Activated CD4-positive, CD25-positive, alpha-beta regulatory T cell treated with anti-CD3 and anti-CD28 coated beads, Interleukin-2, amount 50 U/mL, for 24 hours (primary cell): ENCODE measurements around the gene CBX3.
A peak's percentile ranks its signal among the peaks of the same experiment; 100 is the strongest.
"Not testable (repeated sequence)": the region's sequence is repeated elsewhere in the genome, so short reads cannot be mapped to it uniquely, and the experiment has no call there.

ENCODE experiments used
- ATAC-seq, 2 donors: fragments of 150-1000 bp; cut with Tn5 transposase; one replicate each; pipeline ENCODE4 v1.10.0; 2021; ENCODE audit warnings: mild to moderate bottlenecking in 1 of 2, moderate library complexity in 1 of 2

CBX3 gene

DNA sequence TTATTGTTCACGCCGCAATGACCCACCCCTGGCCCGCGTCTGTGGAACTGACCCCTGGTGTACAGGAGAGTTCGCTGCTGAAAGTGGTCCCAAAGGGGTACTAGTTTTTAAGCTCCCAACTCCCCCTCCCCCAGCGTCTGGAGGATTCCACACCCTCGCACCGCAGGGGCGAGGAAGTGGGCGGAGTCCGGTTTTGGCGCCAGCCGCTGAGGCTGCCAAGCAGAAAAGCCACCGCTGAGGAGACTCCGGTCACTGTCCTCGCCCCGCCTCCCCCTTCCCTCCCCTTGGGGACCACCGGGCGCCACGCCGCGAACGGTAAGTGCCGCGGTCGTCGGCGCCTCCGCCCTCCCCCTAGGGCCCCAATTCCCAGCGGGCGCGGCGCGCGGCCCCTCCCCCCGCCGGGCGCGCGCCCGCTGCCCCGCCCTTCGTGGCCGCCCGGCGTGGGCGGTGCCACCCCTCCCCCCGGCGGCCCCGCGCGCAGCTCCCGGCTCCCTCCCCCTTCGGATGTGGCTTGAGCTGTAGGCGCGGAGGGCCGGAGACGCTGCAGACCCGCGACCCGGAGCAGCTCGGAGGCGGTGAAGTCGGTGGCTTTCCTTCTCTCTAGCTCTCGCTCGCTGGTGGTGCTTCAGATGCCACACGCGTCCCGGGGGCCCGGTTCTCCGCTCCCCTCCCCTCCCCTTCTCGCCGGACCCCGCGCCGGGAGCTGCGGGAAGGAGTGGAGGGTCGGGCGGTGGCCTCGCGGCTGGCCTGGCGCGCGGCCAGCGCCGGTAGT is at the start of gene CBX3:
Gene CBX3 (plus strand): TSS at position 499 of the 772 bp plus-strand sequence. CDS start 1,254 bp downstream, outside the sequence.
- ATAC-seq = peak; percentile 37 to 50

DNA sequence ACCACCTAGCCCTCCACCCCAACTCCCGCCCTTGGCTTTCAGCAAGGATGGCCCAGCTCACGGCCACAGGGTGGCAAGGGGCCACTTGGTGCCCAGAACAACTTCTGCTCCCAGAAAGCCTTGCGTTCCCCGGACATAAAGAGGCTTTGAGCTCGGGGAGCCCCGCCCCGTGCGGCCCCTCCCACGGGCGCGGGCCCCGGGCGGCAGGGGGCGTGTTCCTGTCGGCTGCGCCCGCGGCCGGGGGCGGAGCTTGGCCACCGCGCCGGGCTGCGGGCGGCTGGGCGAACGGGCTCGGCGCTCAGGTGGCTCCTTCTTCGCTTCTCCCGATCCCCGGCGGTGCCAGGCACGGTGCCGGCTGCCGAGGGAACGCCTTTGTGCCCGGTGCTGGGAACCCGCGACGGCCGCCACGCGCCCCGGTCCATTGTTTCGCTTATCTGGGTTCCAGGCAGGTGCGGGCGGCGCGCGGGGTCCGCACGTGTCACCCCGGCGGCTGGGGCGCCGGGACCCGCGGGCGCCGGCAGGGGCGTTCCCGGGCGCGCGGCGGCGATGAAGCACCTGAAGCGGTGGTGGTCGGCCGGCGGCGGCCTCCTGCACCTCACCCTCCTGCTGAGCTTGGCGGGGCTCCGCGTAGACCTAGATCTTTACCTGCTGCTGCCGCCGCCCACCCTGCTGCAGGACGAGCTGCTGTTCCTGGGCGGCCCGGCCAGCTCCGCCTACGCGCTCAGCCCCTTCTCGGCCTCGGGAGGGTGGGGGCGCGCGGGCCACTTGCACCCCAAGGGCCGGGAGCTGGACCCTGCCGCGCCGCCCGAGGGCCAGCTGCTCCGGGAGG is 49.4 kb upstream of the CBX3 start, which contains the start of gene NFE2L3:
Gene NFE2L3 (plus strand): TSS at position 246 of the 829 bp plus-strand sequence. CDS start 301 bp downstream, at position 547.
- peak; percentile 55 to 60 for ATAC-seq

GRCh38 chr7:26152782-26153240 is 48.7 kb upstream of the CBX3 start:
- peak in 1 of 2 donors; percentile 6 for ATAC-seq

DNA sequence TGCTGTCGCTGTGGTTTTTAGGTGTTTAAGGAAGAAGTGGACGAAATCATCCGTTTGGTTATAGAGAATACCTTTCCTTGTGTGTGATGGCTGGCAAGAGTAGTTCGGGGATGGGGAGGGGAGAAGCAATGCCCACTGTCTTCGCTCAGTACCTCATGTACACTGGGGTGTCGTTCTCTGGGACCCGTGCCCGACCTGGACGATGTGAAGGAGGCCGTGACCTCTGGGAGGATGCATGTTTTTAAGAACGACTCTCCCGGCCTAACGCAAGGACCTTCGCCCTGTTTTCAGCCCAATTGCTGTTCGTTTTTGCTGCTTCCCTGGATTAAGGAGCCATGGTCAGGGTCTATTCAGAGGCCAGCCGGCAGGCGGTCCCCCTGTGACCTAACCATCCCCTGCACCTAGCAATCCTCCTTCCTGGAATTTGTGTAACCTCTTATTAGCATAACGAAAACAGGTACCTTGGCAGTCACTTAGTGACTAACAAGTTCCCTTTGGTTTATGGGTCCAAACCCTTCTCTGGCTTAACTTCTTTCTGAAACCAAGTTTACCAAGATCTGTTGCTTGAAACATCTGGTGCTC is 48.2 kb upstream of the CBX3 start:
- peak; percentile 37 to 43 for ATAC-seq

DNA sequence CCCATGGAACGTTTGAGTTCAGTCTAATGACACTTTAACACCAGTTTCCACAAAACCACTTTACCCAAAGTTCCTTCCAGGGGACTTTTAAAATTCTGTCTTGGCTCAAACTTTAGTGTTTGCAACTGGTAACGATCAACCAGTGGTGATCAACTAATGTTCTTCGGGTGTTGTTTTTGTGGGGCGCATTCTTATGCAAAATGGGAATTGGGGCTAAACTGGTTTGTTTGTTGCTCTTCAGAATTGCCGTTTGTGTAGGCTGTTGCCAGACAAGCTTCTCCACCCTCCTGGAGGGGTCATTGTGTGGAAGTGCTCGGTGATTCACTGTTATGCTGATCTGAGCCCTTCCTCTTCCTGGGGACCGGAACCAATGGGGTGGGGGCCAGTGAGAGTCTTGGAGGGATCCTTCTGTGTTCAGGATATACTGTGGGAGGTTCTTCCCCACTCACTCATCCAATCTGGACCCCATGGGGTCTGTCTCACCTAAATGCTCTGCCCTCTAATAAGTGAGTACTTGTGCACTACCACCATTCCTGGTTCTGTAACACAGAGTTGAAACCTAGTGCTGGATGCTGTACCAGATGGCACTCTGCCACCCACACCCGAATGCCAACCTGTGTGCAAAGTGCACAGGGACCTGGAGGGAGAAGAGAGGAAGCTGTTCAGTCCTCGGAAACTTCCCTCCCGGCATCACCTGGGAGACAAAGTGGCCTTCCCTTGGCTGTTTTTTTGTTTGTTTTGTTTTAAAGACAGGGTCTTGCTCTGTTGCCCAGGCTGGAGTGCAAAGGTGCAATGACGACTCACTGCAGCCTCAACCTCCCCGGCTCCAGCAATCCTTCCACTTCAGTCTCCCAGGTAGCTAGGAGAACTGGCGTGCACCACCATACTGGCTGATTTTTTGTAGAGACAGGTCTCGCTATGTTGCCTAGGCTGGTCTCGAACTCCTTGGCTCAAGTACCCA is 47.4 kb upstream of the CBX3 start:
- ATAC-seq = peak; percentile 15 to 17

- no peak for ATAC-seq
Observed at GRCh38 chr7:26155531-26156375, 45.8 kb upstream of the CBX3 start.

DNA sequence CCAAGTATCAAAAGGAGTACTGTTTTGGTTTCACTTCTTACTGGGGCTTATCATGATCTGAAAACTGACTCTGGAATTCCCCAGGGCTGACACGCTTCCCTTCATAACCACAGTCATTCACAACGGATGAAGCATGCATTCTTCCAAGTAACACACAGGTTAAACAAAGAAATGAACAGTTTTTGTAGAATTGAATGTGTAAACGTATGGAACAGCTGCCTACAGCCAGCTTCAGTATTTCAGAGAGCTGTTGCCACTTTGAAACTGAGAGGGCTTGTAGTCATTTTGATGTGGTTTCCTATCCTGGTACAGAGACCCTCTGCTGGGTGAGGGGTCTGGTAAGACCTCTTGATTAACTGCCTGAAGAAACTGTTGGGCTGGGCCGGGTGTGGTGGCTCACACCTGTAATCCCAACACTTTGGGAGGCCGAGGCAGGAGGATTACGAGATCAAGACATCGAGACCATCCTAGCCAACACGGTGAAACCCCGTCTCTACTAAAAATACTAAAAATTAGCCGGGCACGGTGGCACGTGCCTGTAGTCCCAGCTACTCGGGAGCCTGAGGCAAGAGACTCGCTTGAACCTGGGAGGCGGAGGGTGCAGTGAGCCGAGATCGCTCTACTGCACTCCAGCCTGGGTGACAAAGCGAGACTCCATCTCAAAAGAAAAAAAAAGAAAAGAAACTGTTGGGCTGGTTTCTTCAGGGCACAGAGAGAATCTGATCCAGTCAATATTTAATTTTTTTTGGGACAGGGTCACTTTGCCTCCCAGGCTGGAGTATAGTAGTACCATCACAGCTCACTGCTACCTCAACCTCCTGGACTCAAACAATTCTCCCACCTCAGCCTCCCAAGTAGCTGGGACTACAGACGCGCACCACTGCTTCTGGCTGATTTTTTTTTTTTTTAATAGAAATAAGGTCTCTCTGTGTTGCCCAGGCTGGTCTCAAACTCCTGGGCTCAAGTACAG is 44.8 kb upstream of the CBX3 start:
- peak; percentile 57 to 58 for ATAC-seq

DNA sequence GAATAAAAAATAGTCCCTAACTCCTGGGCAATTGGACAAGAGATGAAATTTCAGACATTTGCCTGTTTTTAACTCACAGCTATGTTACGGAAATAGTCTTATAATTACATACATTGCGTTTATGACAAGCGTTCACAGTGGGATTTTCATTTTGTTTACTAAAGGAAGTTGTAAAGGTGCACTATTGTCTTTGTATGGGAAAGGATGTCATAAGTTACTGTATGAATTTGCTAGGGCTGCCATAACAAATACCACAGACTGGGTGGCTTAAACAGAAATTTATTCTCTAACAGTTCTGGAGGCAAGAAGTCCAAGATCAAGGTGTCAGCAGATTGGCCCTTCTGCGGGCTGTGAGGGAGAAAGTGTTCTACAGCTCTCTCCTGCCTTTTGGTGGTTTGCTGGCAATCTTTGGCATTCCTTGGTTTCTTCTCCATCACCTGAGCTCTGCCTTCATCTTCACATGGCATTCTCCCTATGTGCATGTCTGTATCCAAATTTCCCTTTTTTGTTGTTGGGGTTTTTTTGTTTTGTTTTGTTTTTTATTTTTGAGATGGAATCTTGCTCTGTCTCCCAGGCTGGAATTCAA is 43.9 kb upstream of the CBX3 start:
- ATAC-seq = no peak

DNA sequence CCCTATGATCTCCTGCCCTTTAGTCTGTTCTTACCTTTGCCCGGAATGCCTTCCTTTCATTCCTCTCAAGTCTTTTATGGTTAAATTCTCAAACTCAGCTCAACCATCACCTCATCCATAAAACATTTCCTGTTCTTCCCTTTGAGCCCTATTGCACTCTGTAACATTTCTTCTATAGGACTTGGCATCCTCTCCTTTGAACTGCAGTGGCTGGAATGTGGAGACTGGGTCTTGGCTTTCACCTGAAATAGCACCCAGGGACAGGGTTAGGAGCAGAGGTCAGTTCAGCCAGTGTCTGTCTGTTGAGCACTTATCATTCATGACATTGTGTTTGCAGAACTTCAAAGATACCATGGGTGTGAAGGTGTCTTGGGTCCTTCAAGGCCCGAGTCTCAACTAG is 42.3 kb upstream of the CBX3 start:
- no peak for ATAC-seq

- no peak for ATAC-seq
Observed at GRCh38 chr7:26160896-26161295, 40.6 kb upstream of the CBX3 start.

- ATAC-seq = no peak
Observed at GRCh38 chr7:26162431-26162830, 39.1 kb upstream of the CBX3 start.

- ATAC-seq = not testable (repeated sequence)
Observed at GRCh38 chr7:26163804-26164203, 37.7 kb upstream of the CBX3 start.

GRCh38 chr7:26165950-26166683 is 35.4 kb upstream of the CBX3 start:
- ATAC-seq = no peak

DNA sequence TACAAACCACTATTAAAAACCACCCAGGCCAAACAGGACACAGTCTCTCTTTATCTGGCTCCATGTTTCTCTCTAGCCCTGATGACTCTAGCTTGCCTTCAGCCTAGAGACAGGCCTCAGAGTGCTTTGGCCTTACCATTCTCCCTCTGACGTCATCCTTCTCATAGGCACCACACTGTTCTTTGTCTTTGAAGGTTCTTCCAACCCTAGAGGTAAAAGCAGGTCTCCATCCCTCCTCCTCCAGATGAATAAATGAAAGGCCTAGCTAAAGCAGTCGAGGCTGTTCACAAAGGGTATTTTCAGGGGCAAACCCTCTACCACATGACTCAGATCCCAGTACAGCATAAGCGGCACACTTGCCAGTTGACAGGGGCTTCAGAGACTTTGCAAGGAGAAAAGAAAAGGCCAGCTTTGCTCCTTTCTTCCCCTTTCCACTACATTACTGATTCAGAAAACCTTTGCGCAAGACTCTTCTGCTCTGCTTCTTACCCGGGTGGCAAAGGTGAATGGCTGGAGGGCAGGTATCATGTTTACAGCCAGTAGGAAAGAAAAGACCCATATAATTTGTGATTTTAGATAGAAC is 34.8 kb upstream of the CBX3 start:
- peak; percentile 76 to 80 for ATAC-seq

- peak; percentile 89 to 90 for ATAC-seq
Observed at GRCh38 chr7:26167303-26167934, 34.1 kb upstream of the CBX3 start.

DNA sequence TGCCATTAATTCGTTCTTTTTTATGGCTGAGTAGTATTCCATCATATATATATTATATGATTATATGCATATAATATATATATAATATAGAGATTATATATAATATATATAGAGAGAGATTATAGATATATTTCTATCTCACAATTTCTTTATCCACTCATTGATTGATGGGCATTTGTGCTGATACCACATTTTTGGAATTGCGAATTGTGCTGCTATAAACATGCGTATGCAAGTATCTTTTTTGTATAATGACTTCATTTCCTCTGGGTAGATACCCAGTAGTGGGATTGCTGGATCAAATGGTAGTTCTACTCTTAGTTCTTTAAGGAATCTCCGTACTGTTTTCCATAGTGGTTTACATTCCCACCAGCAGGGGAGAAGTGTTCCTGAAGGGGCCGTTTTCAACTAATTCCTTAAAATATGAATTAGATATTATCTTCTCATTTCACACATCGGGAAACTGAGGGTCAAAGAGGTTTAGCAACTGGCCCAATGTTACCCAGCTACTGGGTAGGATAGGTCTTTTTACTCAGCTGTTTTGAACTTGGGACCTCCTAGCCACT is 33.0 kb upstream of the CBX3 start:
- no peak for ATAC-seq

DNA sequence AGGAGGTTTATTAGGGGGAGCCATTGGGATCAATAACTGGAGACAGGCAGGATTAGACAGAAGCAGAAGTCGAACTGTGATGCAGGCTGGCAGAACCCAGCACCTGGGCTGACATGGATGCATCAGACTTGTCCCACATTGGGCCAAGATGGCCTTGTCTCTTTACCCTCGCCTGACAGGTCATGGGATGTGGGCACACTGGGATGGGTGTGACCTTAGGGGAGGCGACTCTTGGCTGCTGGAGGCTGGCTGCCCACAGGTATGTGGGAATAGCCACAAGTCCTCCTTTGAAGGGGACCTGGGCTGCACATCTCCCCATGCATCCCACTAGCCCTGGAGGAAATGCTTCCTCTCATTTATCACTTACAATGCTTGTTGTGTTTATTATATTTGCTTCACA is 32.3 kb upstream of the CBX3 start:
- ATAC-seq = no peak
